A673 (cell line): ENCODE measurements around the gene CCDC15. TPM values are rescaled to one million over a fixed set of nuclear protein-coding genes. Genes with fewer than 3 reads are reported as not detected.
"Not testable (repeated sequence)": the region's sequence is repeated elsewhere in the genome, so short reads cannot be mapped to it uniquely, and the experiment has no call there.

Source experiments
- BruUV-seq: library from RNA; stranded (reverse); fragments of 400-500 nt; replicated peaks from 2 replicates; lab custom pipeline; 2021; lab: Mats Ljungman, UMichigan
- CTCF ChIA-PET: fragments of 300-600 bp; sonication (Branson Sonifier 250); formaldehyde crosslinking; loops from one replicate; lab custom pipeline; 2022; ENCODE audit warnings: antibody characterized with exemption; lab: Charles Lee
- POLR2A ChIA-PET: fragments of 300-600 bp; sonication (Branson Sonifier 250); formaldehyde crosslinking; loops from one replicate; lab custom pipeline; 2022; ENCODE audit warnings: antibody characterized with exemption; ENCODE audit not compliant: low non-redundant PET; lab: Charles Lee
- DNase-seq: peaks from one replicate; pipeline ENCODE4 v3.0.0-alpha.2; 2015; ENCODE audit warnings: low spot score
- H3K27ac ChIP-seq: fragments of 200-600 bp; sonication (generic); 2 replicates; pipeline ENCODE4 v1.5.1; 2016; ENCODE audit warnings: mixed run types, low read depth, mild to moderate bottlenecking, mixed read lengths, antibody characterized with exemption, low read length; ENCODE audit not compliant: poor library complexity, severe bottlenecking
- H3K27me3 ChIP-seq: fragments of 200-600 bp; sonication (generic); replicated peaks from 2 replicates; pipeline ENCODE4 v1.6.1; 2017; ENCODE audit warnings: mixed run types, low read depth, mild to moderate bottlenecking, mixed read lengths, antibody characterized with exemption, low read length; ENCODE audit not compliant: insufficient read depth, poor library complexity
- H3K36me3 ChIP-seq: fragments of 200-600 bp; sonication (generic); 2 replicates; pipeline ENCODE4 v1.6.1; 2016; ENCODE audit warnings: mixed run types, mild to moderate bottlenecking, mixed read lengths, antibody characterized with exemption, low read length; ENCODE audit not compliant: insufficient read depth, poor library complexity, severe bottlenecking
- H3K4me1 ChIP-seq: fragments of 200-600 bp; sonication (generic); 2 replicates; pipeline ENCODE4 v1.6.1; 2017; ENCODE audit warnings: mixed run types, mild to moderate bottlenecking, mixed read lengths, antibody characterized with exemption, low read length; ENCODE audit not compliant: insufficient read depth, poor library complexity, severe bottlenecking
- H3K4me3 ChIP-seq: fragments of 200-600 bp; sonication (generic); 2 replicates; pipeline ENCODE4 v1.5.1; 2016; ENCODE audit warnings: low read depth, mixed run types, mild to moderate bottlenecking, mixed read lengths, low read length; ENCODE audit not compliant: poor library complexity, severe bottlenecking
- H3K9me3 ChIP-seq: fragments of 200-600 bp; sonication (generic); 2 replicates; pipeline ENCODE4 v1.6.1; 2016; ENCODE audit warnings: mixed run types, low read depth, mild to moderate bottlenecking, mixed read lengths, antibody characterized with exemption, low read length; ENCODE audit not compliant: poor library complexity, severe bottlenecking
- EZH2 ChIP-seq: fragments of 200-600 bp; sonication (generic); IDR thresholded peaks from 2 replicates; pipeline ENCODE4 v1.6.1; 2017; ENCODE audit warnings: borderline replicate concordance, low read depth, mild to moderate bottlenecking, mixed read lengths, antibody characterized with exemption, low read length; ENCODE audit not compliant: poor library complexity, severe bottlenecking
- intact Hi-C: fragments of 100-400 bp; cut with micrococcal nuclease; formaldehyde crosslinking; loops from one replicate; pipeline ENCODE4 v1.10.0; 2022; ENCODE audit not compliant: unreplicated experiment
- total RNA-seq: library from RNA; stranded (reverse); gene quantifications from 2 replicates; pipeline ENCODE4 v1.2.3, GENCODE V29; 2021
- TF ChIP-seq, protein P1 (sequence below): fragments of 300-800, 200-600 bp; sonication (generic); conservative IDR thresholded peaks from 2 replicates; pipeline ENCODE4 v1.5.1; 2017; ENCODE audit warnings: low read depth, mild to moderate bottlenecking, antibody characterized with exemption, low read length, moderate library complexity, mixed read lengths

The CCDC15 gene
- total RNA-seq, 1 experiment from 2014 or later, result 5.4 TPM

DNA sequence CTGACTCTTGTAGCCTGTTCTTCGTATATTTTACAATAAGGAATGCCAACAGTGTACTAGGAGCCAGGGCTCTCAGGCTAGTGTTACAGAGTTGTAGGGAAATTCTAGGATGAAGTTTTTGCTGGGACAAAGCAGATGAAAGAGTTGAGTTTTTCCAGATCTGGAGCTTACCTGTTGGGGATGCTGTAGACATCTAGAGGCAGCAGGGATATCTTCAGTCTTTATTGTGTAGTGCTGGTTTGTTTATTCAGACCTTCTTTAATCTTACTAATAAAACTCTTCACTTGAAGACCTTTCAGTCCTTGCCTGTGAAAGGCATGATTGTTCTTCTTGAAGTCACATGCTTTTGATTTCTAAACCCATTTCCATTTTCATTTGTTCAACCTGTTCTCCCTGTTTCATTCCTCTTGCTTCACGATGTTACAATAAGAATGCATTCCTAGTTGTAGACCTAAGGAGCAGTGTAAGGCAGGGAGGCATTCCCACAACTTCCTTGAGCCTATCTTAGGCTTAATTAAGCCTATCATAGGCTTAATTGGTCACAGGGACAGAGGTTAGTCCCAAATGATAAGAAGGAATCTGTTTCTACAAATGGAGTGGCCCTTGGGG is 101.2 kb downstream of the CCDC15 start:
- H3K4me3 ChIP-seq, result no peak overlapping the region
- no TSS peak for BruUV-seq
- TF ChIP-seq EZH2, result no peak
- no peaks in the 10 kb centered on the region for H3K9me3 ChIP-seq
- ChIA-PET POLR2A (no interaction called here), CTCF (no interaction called here)
- DNase-seq, result no peak
- no peak overlapping the region for H3K27ac ChIP-seq
- no peaks in the 10 kb centered on the region for H3K4me1 ChIP-seq
- no peaks in the 10 kb centered on the region for H3K36me3 ChIP-seq
- intact Hi-C loops, result no loop called here
- peaks cover 1% of the 10 kb centered on the region for H3K27me3 ChIP-seq

DNA sequence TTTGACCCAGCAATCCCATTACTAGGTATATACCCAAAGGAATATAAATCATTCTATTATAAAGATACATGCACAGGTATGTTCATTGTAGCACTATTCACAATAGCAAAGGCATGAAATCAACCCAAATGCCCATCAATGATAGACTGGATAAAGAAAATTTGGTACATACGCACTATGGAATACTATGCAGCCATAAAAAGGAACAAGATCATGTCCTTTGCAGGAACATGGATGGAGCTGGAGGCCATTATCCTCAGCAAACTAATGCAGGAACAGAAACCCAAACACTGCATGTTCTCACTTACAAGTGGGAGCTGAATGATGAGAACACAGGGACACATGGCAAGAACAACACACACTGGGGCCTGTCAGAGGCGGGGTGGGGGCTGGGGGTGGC is 102.1 kb downstream of the CCDC15 start:
- H3K4me3 ChIP-seq, intact Hi-C loops, BruUV-seq, H3K4me1 ChIP-seq, DNase-seq, H3K36me3 ChIP-seq, H3K9me3 ChIP-seq, CTCF ChIA-PET, POLR2A ChIA-PET, H3K27ac ChIP-seq: not testable (repeated sequence)
- H3K27me3 ChIP-seq, result peaks cover 10% of the 10 kb centered on the region

DNA sequence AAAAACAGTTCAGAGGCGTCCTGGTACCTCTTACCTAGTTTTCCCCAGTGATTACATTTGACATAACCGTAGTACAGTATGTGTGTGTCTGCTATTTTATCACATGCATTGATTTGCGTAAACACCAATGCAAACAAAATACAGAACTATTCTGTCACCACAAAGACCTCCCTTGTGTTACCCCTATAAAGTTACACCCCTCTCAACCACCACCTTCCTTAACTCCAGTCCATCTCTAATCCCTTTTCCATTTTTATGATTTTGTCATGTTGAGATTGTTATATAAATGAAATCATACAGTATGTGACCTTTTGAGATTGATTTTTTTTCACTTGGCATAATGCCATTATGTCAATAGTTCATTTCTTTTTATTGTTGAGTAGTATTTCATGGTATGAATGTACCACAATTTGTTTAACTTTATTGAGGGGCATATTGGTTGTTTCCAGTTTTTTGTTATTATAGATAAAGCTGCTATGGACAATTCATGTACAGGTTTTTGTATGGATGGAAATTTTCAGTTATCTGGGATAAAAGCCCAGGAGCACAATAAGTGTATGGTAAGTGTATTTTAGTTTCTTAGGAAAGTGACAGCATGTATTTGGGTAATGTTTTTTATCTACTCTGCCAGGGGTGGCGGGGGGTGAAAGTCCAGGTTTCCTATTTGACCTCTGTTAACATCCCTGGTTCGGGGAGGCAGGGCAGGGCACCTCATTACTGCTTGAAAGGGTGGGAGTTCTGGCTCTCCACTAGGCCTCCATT is 103.1 kb downstream of the CCDC15 start:
- Histone ChIP-seq H3K4me1 (no peaks in the 10 kb centered on the region), H3K27me3 (peaks cover 20% of the 10 kb centered on the region), H3K9me3 (no peaks in the 10 kb centered on the region), H3K4me3 (no peak overlapping the region), H3K36me3 (no peaks in the 10 kb centered on the region), H3K27ac (no peak overlapping the region)
- no peak for DNase-seq
- TF ChIP-seq, protein P1, sequence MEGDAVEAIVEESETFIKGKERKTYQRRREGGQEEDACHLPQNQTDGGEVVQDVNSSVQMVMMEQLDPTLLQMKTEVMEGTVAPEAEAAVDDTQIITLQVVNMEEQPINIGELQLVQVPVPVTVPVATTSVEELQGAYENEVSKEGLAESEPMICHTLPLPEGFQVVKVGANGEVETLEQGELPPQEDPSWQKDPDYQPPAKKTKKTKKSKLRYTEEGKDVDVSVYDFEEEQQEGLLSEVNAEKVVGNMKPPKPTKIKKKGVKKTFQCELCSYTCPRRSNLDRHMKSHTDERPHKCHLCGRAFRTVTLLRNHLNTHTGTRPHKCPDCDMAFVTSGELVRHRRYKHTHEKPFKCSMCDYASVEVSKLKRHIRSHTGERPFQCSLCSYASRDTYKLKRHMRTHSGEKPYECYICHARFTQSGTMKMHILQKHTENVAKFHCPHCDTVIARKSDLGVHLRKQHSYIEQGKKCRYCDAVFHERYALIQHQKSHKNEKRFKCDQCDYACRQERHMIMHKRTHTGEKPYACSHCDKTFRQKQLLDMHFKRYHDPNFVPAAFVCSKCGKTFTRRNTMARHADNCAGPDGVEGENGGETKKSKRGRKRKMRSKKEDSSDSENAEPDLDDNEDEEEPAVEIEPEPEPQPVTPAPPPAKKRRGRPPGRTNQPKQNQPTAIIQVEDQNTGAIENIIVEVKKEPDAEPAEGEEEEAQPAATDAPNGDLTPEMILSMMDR, result no peak
- no peak for TF ChIP-seq EZH2
- POLR2A ChIA-PET, result no interaction called here
- intact Hi-C loops, result no loop called here
- no TSS peak for BruUV-seq
- CTCF ChIA-PET, result no interaction called here

DNA sequence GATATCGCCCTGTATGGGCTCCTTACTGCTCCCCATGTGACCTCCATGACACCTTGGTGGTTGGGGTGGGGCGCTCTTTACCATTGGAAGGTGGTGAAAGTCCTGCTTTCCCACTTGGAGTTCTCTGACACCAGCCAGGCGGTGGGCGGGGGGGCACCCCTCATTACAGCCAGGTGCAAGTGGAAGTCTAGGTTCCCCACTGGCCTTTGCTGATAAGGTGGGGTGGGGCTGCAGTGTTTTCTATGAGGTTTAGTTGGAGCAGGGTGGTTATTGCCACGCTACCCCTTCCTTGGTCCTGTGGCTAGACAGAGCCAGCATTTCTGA is 103.7 kb downstream of the CCDC15 start:
- no peak for DNase-seq
- CTCF ChIA-PET, result no interaction called here
- H3K36me3 ChIP-seq, result no peaks in the 10 kb centered on the region
- BruUV-seq, result no TSS peak
- POLR2A ChIA-PET, result no interaction called here
- intact Hi-C loops, result no loop called here
- H3K4me1 ChIP-seq, result no peaks in the 10 kb centered on the region
- H3K4me3 ChIP-seq, result no peak overlapping the region
- H3K9me3 ChIP-seq, result no peaks in the 10 kb centered on the region
- TF ChIP-seq, protein P1, result no peak
- no peak for TF ChIP-seq EZH2
- peaks cover 25% of the 10 kb centered on the region for H3K27me3 ChIP-seq
- H3K27ac ChIP-seq, result no peak overlapping the region
